ENCODE data around the gene ZCCHC10. TPM values are rescaled to one million over a fixed set of nuclear protein-coding genes. Genes with fewer than 3 reads are reported as not detected.
A peak's percentile ranks its signal among the peaks of the same experiment; 100 is the strongest.
"Not testable (repeated sequence)": the region's sequence is repeated elsewhere in the genome, so short reads cannot be mapped to it uniquely, and the experiment has no call there.

Gene ZCCHC10
- total RNA-seq, 4 donors from 2014 or later = 10.1 to 22.0 (median 19.1) TPM

DNA sequence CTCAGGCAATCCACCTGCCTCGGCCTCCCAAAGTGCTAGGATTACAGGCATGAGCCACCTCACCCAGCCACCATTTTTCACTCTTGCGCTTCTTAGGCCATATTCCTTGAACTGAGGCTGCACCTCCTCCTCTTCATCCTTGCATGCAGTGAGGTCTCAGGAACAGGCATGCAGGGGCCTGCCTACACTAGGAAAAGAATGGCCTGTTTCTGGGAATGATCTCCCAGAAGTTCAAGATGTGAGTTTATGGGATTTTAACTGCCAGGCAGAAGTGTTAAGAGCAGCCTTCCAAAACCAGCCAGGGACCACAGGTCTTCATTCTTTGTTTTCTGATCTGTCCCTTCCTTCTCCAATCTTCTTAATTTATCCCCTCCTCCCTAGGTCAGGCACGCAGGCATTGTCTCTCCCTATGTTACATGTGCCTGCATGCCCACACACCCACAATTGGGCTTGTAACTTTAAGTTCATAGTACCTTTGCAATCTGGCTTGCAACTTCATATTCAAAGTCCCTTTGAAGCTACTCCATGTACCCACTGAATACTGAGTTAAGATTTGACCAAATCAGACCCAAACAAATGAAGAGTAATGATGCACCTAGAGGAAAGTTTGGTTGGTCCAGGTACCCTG is 14.9 kb upstream of the ZCCHC10 start:
- no peaks in the 10 kb centered on the region for H3K36me3 ChIP-seq
- WGBS = 73% methylated on average over 3 of the region's 3 CpGs
- TF ChIP-seq POLR2AphosphoS5 (IDR thresholded peaks at IDR 0.05) (no peak), POLR2A (IDR thresholded peaks at IDR 0.05) (no peak), EP300 (IDR thresholded peaks at IDR 0.05) (no peak)
- TF ChIP-seq, protein P1, sequence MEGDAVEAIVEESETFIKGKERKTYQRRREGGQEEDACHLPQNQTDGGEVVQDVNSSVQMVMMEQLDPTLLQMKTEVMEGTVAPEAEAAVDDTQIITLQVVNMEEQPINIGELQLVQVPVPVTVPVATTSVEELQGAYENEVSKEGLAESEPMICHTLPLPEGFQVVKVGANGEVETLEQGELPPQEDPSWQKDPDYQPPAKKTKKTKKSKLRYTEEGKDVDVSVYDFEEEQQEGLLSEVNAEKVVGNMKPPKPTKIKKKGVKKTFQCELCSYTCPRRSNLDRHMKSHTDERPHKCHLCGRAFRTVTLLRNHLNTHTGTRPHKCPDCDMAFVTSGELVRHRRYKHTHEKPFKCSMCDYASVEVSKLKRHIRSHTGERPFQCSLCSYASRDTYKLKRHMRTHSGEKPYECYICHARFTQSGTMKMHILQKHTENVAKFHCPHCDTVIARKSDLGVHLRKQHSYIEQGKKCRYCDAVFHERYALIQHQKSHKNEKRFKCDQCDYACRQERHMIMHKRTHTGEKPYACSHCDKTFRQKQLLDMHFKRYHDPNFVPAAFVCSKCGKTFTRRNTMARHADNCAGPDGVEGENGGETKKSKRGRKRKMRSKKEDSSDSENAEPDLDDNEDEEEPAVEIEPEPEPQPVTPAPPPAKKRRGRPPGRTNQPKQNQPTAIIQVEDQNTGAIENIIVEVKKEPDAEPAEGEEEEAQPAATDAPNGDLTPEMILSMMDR (IDR thresholded peaks at IDR 0.05) = no peak
- peak overlapping the region; percentile 47 for H3K27ac ChIP-seq
- no peaks in the 10 kb centered on the region for H3K9me3 ChIP-seq
- H3K27me3 ChIP-seq = no peaks in the 10 kb centered on the region
- H3K4me3 ChIP-seq = no peak overlapping the region
- no peak for DNase-seq (ENCODE audit: low spot score in 2 of 2)
- H3K4me1 ChIP-seq = peaks cover 7% of the 10 kb centered on the region

DNA sequence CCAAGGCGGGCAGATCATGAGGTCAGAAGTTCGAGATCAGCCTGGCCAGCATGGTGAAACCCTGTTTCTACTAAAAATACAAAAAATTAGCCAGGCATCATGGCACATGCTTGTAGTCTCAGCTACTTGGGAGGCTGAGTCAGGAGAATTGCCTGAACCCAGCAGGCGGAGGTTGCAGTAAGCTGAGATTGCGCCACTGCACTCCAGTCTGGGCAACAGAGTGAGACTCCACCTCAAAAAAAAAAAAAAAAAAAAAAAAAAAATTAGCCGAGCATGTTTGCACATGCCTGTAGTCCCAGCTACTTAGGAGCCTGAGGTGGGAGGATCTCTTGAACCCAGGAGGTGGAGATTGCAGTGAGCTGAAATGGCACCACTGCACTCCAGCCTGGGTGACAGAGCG is 10.3 kb upstream of the ZCCHC10 start:
- H3K4me1 ChIP-seq; H3K9me3 ChIP-seq; H3K27me3 ChIP-seq; H3K4me3 ChIP-seq; DNase-seq (ENCODE audit: low spot score in 2 of 2); H3K36me3 ChIP-seq; H3K27ac ChIP-seq: not testable (repeated sequence)
- WGBS = 74% methylated on average over 6 of the region's 6 CpGs

DNA sequence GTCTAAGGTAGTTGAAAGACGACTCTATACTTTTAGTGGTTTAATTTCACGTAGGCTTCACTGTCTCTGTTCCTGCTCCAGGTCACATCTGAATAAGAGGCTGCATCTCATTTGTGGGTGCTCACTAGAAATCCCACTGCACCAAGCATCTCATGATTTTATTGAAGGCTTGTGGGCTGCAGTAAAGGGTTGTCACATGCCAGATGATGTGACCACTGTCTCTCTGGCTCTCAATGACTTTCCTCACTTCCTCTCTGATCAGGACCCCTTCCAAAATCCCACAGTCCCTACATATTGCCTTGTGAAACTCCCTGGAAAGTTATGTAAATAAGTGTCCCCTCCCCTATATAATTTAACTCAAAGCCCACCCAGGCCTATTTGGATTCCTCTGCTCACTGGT is 8.9 kb upstream of the ZCCHC10 start:
- WGBS = 70% methylated on average over 2 of the region's 2 CpGs

DNA sequence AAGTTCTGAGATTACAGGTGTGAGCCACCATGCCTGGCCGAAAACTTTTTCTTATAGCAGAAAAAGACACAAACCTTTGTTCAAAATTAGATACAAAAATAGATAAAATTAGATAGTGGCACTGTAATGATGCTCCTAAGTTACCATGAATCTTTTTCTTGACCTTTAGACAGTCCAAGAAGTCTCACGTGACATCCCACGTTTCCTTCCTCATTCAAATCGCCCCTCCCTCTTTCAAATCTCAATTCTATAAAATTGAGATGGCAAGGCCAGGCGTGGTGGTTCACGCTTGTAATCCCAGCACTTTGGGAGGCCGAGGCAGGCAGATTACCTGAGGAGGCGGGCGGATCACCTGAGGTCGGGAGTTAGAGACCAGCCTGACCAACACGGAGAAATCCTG is 7.7 kb upstream of the ZCCHC10 start:
- no peak for DNase-seq (ENCODE audit: low spot score in 2 of 2)
- Histone ChIP-seq H3K27ac (no peak overlapping the region), H3K27me3 (no peaks in the 10 kb centered on the region), H3K9me3 (no peaks in the 10 kb centered on the region), H3K4me1 (no peaks in the 10 kb centered on the region), H3K36me3 (no peaks in the 10 kb centered on the region), H3K4me3 (no peak overlapping the region)
- TF ChIP-seq EP300 (IDR thresholded peaks at IDR 0.05) = no peak
- TF ChIP-seq POLR2A (IDR thresholded peaks at IDR 0.05) = no peak
- TF ChIP-seq POLR2AphosphoS5 (IDR thresholded peaks at IDR 0.05) = no peak
- TF ChIP-seq, protein P1 (IDR thresholded peaks at IDR 0.05) = no peak
- 80% methylated on average over 11 of the region's 11 CpGs for WGBS

More for the DNA sequence above, 8.9 kb upstream of the ZCCHC10 start:
- Histone ChIP-seq H3K27me3 (no peaks in the 10 kb centered on the region), H3K27ac (no peak overlapping the region), H3K4me1 (no peaks in the 10 kb centered on the region), H3K36me3 (no peaks in the 10 kb centered on the region), H3K4me3 (no peak overlapping the region), H3K9me3 (no peaks in the 10 kb centered on the region)
- TF ChIP-seq POLR2AphosphoS5 (IDR thresholded peaks at IDR 0.05) (no peak), EP300 (IDR thresholded peaks at IDR 0.05) (no peak), POLR2A (IDR thresholded peaks at IDR 0.05) (no peak)
- TF ChIP-seq, protein P1 (IDR thresholded peaks at IDR 0.05) = no peak
- DNase-seq (ENCODE audit: low spot score in 2 of 2) = no peak

DNA sequence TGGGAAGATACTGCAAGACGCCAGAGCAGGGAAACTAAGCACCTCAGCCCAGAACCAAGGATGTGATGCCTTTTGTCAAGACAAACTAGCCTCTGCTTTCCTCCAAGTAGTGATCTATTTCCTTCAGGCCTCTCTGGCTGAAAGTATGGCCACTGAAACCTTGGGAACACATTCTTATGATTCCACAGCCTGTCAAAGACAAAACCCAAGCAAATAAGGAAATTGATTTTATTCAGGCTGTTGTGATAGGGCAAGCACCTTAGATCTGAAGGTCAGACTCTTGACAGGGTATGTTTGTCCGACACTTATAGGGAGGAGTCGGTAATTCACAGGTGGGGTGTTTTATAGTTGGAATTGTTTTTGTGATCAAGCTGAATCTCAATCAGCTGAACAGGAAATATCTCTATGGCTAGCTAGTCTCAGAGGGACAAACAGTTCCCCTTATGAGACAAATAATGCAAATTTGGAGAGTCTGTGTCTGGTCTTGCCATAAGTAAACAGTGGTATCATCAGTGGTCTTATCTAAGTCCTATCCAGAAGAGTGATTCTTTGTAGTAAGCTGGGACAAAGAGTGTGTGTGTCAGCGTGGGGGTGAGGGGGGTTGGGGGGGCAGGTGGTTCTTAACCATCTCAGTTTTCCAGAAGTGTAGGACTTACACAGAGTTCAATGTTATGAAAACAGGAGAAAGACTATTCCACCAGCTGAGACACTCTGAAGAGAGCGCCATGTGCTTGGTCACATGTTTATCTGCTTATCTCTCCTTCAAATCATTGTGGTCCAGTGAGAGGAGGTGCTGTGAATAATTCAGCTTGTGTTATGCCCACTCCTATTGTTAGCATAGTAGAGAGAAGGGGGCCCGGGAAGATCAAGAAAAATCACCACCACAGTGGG is 6.7 kb upstream of the ZCCHC10 start:
- no peaks in the 10 kb centered on the region for H3K4me1 ChIP-seq
- no peaks in the 10 kb centered on the region for H3K27me3 ChIP-seq
- no peak overlapping the region for H3K27ac ChIP-seq
- H3K9me3 ChIP-seq = no peaks in the 10 kb centered on the region
- DNase-seq (ENCODE audit: low spot score in 2 of 2) = no peak
- H3K4me3 ChIP-seq = no peak overlapping the region
- H3K36me3 ChIP-seq = no peaks in the 10 kb centered on the region
- 70% methylated on average over 6 of the region's 6 CpGs for WGBS
- TF ChIP-seq, protein P1 (IDR thresholded peaks at IDR 0.05) = no peak
- TF ChIP-seq POLR2AphosphoS5 (IDR thresholded peaks at IDR 0.05) (no peak), POLR2A (IDR thresholded peaks at IDR 0.05) (no peak), EP300 (IDR thresholded peaks at IDR 0.05) (no peak)
